ENCODE measurements around the gene NLK.

Gene NLK

GRCh38 chr17:28041068-28041843, 1.2 kb upstream of the NLK start:
- DNase-seq: peak; percentile 100

GRCh38 chr17:28041844-28042656, 427 bp upstream of the NLK start:
- DNase-seq: no peak

- no peak for DNase-seq
Measured at GRCh38 chr17:28042721-28043291, 329 bp downstream of the NLK start.

GRCh38 chr17:28043296-28043695, 819 bp downstream of the NLK start:
- peak; percentile 28 for DNase-seq

- peak; percentile 77 for DNase-seq
Measured at GRCh38 chr17:28043741-28044140, 1.3 kb downstream of the NLK start.

GRCh38 chr17:28045304-28045703, 2.8 kb downstream of the NLK start:
- DNase-seq: no peak

GRCh38 chr17:28046034-28046825, 3.8 kb downstream of the NLK start:
- DNase-seq: peak; percentile 31

GRCh38 chr17:28047806-28048205, 5.3 kb downstream of the NLK start:
- DNase-seq: no peak

GRCh38 chr17:28049071-28049470, 6.6 kb downstream of the NLK start:
- DNase-seq: no peak

GRCh38 chr17:28053044-28053670, 10.7 kb downstream of the NLK start:
- DNase-seq: no peak

- no peak for DNase-seq
Measured at GRCh38 chr17:28053725-28054124, 11.2 kb downstream of the NLK start.

GRCh38 chr17:28055546-28056275, 13.2 kb downstream of the NLK start:
- DNase-seq: no peak

GRCh38 chr17:28056276-28056620, 13.8 kb downstream of the NLK start:
- DNase-seq: no peak

GRCh38 chr17:28057731-28058246, 15.3 kb downstream of the NLK start:
- DNase-seq: peak; percentile 56

GRCh38 chr17:28059675-28060074, 17.2 kb downstream of the NLK start:
- no peak for DNase-seq

- no peak for DNase-seq
Measured at GRCh38 chr17:28065706-28066105, 23.2 kb downstream of the NLK start.

GRCh38 chr17:28069061-28069460, 26.6 kb downstream of the NLK start:
- no peak for DNase-seq

GRCh38 chr17:28071179-28071578, 28.7 kb downstream of the NLK start:
- DNase-seq: no peak

GRCh38 chr17:28071891-28072606, 29.6 kb downstream of the NLK start:
- peak; percentile 53 for DNase-seq

- no peak for DNase-seq
Measured at GRCh38 chr17:28072936-28073533, 30.6 kb downstream of the NLK start.

GRCh38 chr17:28074010-28074409, 31.5 kb downstream of the NLK start:
- no peak for DNase-seq

Data from hematopoietic multipotent progenitor cell treated with erythropoietin and hydrocortisone succinate and interleukin-3 and kit ligand, for 4 days (in vitro differentiated cells).